Left cardiac atrium (tissue), 4 donors: ENCODE results near the gene RASSF8. TPM values are rescaled to one million over a fixed set of nuclear protein-coding genes. Genes with fewer than 3 reads are reported as not detected.

Source experiments
- ATAC-seq, 2 donors: fragments of 200-7000 bp; cut with Tn5 transposase; one replicate each; pipeline ENCODE4 v1.9.1; 2020; ENCODE audit warnings: mild to moderate bottlenecking in 2 of 2, moderate library complexity in 2 of 2
- DNase-seq: peaks from one replicate; pipeline ENCODE4 v3.0.0-alpha.2; 2020
- intact Hi-C, 2 donors: fragments of 100-400 bp; cut with DNase I; formaldehyde crosslinking; loops; one replicate each; pipeline versions ENCODE4 v1.14.1 to v1.15.1; 2022 to 2023
- total RNA-seq, 2 donors: library from RNA; stranded (reverse); fragmentation: NEBNext Ultra II Directional; extraction: Animal tissue kit (Norgen Biotek cat#: 25700); gene quantifications; one replicate each; pipeline ENCODE4 v1.2.1, GENCODE V29; 2021
- donor health status: DM: no; HTN: yes; CAD: no.
- donor health status: DM: no; HTN: yes; CAD: no; lungs with severe emphysema.
- donor health status: DM: yes; HTN: yes; CAD: no.
- donor health status: Dilated cardiomyopathy.

The RASSF8 gene
- total RNA-seq, 2 donors from 2014 or later, result 60.0 to 81.4 TPM

DNA sequence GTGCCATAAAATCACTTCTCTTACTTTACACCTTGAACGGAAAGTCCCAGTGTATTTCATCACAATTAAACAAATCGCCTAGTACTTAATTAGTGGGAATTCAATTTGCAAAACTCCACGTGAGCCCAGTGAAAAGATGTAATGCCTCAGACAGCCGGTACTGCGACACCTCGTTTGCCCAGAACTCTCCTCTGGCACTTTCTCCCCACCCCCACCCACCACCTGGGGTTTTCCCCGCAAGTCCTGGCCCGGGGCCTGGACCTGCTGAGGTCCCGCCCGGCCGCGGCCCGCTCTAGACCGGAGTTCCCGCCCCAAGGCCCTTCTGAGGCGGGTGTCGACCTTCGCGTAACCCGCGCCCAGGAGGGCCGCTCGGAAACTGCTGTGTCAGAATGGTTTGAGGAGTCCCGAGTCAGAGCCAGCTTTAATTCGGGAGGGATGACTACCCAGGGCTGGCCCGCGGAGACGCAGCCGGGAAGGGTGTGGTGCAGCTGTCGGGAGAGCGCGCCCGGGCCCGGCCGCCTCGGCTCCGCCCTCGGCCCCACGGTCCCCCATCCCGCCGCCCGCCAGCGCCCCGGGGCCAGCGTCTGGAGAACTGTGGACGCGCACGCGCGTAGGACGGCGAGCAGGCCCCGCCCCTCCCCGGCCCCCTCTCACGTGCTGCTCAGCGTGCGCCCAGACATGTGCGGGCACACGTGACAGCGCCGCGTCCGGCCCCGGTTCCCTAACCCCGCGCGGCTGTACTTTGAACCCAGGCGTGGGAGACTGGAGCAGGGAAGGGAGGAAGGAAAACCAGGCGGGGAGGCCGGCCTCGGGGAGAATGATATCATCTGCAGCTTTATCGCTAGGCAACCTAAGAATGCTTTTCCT is 155.6 kb downstream of the RASSF8 start:
- intact Hi-C loops, result no loop called here
- ATAC-seq (peak; percentile 93 to 97), DNase-seq (peak; percentile 93)

DNA sequence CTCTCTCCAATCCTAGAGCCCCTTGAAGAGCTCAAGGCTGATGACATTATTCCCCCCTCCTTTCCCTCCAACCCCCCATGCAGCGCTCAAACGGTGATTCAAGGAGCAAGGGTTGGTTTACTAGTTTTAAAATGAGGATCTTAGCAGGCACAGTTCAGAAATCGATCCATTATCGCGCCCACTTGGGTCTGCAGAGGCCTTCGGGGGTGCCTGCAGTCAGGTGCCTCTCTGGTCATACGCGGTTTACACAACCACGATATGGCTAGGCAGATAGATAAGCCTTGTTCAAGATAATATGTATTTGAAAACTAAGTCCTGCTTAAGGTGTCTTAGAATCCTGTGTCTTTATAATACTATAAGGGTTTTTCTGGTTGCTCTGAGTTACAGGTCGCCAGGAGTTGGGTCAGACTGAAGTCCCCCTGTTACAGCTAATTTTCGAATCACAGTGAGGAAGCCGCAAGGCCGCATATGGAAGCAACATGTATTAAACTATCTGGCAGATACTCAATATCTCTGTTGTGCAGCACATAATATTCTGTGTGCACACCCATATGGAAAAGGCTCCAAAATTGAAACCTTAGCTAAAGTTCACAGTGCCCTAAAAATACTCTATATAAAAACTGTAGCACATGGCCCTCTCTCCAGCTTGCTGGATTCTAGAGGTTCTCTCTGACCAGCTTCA is 156.4 kb downstream of the RASSF8 start:
- no peak for ATAC-seq
- intact Hi-C loops, result no loop called here
- DNase-seq, result no peak

DNA sequence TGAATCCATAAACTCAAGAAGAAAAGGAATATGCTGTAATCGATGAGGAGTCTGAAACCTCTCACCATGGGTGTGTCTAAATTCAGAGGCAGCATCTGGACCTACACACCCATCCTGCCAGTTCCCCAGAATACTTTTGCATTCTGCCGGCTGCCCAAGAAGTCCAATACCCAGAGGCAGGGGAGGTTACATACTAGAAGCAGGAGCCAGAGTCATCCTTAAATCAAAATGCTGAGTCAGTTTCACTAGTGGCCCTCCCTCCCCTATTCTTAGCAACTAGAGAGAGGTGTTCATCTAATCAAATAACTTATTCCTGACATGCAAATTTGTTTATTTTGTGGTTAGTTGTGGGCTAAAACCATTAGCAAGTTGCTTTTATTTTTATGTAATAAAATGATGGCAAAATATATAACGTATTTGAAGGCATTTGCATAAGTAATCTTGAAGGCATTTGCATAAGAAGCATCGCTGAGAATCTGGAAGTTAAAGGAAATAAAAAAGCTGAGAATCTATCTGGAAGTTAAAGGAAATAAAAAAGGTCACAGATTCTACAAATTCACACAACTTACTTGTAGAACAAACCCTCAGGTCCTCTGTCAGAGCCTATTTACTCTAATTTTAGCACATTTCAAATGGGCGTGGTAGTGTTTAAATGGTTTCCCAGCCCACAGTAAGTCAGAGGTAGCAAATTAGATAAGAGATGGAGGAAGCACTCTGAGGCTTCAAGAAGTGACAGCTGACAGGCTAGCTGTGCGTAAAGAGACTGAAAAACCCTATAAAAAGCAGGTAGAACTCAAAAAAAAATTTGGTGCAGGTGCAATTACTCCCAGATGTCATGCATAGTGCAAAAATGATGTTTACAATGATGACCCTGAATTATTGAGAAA is 158.6 kb downstream of the RASSF8 start:
- intact Hi-C loops, result no loop called here
- DNase-seq (no peak), ATAC-seq (no peak)

DNA sequence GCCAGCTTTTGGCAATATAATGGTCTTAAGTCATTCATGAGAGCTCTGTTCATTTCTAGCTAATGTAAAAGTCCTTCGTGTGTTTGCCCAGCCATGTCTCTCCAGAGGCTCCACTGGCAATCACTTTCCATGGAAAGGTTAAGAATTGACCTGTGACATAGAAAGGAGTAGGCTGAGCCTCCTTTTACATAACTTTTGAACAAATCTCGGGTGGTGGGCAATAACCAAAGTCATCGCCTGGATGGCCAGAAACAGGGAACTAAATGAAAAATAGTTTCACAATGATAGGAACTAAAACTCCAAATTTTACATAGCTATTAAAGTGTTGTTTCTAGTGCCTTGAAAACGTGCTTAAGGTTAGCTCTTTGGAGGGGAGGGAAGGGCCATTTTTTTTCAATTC is 159.8 kb downstream of the RASSF8 start:
- ATAC-seq (no peak), DNase-seq (no peak)
- intact Hi-C loops, result no loop called here

DNA sequence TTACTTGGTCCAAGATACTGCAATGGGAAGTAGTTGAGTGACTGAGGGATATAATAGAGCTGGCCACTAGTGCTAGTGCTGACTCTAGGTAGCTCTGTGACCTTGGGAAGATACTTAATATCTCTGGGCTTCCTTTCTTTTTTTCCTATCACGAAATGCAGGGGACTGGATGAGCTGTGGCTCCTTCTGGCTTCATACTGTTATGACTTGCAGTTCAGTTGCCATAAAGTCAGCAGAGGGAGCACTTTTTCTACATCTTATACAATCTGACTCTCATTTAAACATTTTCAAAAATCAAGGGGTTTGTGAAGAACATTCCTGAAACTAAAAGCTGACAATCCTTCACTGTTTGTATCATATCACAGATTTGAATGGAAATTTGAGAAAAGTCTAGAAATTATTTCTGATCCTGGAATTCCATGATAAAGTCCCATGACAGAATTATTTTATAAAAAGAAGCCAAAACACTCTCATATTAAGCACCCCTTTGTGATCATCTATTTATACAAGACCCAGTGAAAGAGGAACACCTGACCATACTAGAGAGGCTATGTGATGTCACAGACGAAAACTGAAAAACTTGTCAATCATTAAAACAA is 161.0 kb downstream of the RASSF8 start:
- no peak for ATAC-seq
- intact Hi-C loops, result no loop called here
- no peak for DNase-seq

DNA sequence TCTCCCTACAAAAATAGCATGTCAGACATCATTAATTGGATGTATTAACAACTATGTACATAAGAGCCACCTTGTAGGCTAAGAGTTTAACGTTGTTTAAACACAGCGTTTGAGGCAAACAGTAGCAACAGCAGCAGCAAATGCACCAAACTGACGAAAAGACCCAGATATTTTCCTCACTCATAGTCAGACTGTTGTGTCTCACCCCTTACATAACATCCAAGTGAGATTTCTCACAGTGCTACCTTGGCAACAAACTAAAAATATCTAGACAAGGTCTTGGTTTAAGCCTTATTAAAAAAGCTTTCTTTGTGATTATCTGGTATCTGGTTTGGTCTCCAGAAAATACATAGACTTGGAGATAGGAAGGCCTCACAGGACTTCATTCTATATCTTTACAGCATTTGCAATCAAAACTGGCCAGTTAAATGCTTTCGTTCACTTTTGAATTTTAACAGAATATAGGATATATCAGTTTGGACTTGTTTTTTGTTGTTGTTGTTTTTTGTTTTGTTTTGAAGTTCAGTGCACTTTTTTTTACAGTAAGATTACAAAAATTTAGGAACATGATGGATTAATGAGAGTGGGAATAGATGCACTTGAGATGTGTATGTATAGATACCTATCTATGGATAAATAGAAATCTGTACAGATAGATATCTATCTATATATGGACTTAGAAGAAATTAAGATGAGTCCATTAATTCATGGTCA is 162.2 kb downstream of the RASSF8 start:
- ATAC-seq (no peak), DNase-seq (no peak)
- intact Hi-C loops, result loop anchor here in 1 of 2 donors (5.0 kb wide), 1 partner anchor 302 kb away; no protein-coding TSS in a partner anchor

DNA sequence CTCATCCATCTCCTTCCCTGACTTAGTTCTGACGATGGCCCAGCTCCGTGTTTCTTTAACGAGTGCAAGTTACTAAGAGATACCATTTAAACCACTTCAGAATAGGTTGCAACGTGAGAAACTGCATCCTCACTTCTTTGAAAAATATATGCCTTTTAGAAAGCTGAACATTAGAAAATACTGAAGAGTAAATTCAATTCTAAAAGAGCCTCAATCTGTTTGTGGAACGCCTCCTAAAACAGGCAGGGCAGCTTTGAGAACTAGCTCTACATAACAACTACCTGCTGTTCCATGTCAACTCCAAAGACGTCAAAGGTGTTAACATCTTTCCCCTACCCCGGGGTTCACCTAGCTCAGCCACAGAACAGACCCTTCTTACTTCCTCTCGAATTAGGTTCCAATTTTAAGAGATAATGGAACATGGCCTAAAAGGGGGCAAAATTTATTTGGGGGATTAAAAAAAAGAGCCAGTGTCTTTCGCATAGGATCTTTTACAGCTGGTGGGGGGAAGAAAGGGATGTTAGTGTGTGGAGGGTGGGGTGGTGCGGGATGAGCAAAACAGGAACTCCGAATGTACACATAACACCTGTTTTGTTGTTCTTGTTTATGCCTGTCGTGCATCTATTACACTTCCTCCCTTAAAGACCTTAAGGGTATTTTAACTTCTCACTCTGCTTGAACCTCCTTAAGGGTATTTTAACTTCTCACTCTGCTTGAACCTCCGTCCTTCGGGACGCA is 163.0 kb downstream of the RASSF8 start:
- DNase-seq, result no peak
- no peak for ATAC-seq
- intact Hi-C loops, result loop anchor here in 1 of 2 donors (5.0 kb wide), 1 partner anchor 301 kb away; no protein-coding TSS in a partner anchor

DNA sequence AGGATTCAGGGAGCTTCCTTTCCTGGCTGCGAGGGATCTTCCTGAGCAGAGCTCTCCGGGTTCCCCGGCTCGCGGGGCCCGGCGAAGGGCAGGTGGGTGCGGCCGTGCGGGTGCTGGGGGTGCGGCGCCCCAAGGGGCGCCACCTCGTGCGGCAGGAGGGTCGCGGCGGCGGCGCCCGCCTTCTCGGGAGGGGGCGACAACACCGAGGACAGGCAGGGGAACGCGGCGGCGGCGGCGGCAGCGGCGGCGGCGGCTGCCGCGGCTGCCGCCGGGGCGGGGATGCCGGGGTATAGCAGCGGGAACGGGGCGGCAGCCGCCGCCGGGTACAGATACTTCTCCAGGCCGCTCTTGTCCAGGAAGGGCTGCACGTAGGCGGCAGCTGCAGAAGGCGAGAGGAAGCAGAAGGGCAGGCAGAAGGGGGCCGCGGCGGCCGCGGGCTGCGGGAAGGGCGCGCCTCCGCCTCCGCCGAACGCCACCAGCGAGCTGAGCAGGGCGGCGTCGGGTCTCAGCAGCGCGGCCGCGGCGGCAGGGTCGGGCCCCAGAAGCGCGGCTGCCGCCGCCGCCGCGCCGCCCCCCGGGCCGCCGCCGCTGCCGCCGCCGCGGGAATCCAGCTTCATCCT is 163.7 kb downstream of the RASSF8 start:
- DNase-seq, result peak; percentile 52
- no peak for ATAC-seq
- intact Hi-C loops, result loop anchor here in 1 of 2 donors (5.0 kb wide), 1 partner anchor 300 kb away; no protein-coding TSS in a partner anchor

DNA sequence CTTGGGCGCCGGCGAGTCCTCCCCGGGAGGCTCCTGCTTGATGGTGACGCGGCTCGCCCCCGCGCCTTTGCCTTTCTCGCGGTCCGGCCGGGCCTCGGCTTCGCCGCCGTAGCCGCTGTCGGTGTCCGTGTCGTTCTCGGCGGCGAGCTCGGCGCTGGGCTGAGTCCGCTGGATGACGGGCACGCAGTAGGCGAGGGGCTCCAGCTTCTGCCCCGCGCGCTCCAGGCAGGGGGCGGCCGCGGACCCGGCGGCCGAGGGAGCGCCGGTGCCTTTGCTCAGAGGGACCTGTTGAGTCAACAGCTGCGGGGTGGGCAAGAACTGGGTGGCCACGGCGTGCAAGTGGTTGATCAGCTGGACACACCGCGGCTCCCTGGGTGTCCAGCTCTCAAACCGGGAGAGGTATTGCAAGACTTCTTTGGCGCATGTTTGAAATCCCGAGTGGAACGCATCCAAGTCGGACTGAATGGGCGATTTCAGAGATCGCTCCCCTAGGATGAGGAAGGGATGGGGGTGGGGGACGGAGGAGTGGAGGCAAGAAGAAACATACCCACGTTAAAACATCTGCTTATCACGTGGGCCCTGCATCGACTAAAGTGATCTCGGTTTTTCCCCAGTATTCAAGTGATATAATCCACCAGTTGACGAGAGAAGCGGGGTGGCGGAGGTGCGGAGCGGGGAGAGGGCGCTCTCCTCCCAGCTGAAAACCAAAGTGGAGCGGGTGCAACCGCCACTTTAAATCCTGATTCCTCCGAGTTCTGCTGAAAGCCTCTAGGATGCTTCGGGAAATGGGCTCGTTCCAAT is 164.4 kb downstream of the RASSF8 start:
- ATAC-seq (peak; percentile 1 to 4), DNase-seq (peak; percentile 69)
- intact Hi-C loops, result loop anchor here in 1 of 2 donors (5.0 kb wide), 1 partner anchor 299 kb away; no protein-coding TSS in a partner anchor

DNA sequence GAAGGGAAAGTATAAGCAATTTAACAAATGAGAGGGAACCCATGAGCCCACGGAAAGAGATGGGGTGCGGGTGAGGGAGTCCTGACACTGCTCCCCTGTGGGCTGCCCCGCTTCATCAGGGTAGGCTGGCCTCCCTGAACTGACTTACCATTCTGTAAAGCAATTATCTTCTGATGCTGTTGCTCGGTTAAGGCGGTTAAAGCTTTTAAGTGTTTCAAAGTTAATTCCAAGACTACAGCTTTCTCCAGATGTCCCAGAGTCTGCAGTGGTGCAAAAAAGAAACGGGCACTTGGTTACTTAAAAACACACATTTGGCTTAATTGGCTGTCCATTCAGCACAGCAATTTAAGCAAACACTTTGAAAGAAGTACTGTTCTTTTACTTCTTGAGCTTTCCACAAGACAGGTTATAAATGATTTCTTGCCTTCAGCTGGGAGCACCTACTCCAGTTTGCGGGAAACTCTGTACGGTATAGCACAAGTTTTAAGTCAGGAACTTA is 165.0 kb downstream of the RASSF8 start:
- no peak for ATAC-seq
- no peak for DNase-seq
- intact Hi-C loops, result loop anchor here in 1 of 2 donors (5.0 kb wide), 1 partner anchor 299 kb away; no protein-coding TSS in a partner anchor

DNA sequence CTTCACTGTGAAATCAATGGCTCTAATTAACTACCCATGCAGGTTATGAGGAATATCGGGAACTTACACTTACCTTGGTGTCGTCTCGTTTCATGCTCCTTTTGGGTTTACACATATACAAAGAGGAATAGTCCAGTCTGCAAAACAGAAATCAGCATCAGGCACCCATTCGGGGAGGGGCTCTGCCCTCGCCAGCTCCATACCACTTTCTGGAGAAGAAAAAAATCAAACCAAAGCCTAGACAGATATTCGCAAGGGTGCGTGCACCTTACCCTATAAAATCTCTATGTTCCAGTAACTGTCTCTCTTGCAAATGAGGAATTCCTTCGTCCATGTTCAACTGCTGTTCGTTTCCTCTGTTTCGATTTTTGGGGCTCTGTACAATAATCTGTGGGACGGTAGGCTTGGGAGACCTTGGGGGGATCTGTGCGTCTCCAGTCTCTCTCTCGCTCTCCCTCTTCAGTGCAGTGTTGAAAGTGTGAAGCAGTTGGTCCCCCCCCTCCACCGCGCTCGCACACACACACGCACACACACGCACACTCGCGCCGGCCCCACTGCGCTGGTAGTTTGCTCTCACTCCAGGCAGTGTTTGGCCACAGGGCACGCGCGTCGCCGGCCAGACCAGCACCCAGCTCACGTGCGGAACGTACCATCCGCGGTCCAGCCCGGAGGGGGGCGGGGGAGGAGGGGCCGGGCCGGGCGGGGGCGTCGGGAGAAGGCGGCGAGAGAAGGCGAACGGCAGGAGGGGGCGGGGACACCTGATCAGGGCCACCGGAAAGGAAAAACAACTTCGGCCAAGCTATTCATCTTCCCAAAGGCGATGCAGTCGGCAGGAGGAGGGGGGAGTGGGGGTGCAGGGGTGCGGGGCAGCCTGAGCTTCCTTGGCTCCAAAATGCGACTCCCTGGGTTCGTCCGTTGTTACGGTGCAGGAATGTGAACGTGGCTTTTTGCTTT is 166.2 kb downstream of the RASSF8 start, which contains the start of gene BHLHE41:
TSS of gene BHLHE41 (minus strand) at position 592 of the 954 bp plus-strand sequence. CDS start at position 334, 258 bp downstream.
- ATAC-seq (peak; percentile 55 to 65), DNase-seq (peak; percentile 71)
- intact Hi-C loops, result loop anchor here in 1 of 2 donors (5.0 kb wide), 2 partner anchors 73 to 298 kb away; partner anchors contain the start of gene SSPN

DNA sequence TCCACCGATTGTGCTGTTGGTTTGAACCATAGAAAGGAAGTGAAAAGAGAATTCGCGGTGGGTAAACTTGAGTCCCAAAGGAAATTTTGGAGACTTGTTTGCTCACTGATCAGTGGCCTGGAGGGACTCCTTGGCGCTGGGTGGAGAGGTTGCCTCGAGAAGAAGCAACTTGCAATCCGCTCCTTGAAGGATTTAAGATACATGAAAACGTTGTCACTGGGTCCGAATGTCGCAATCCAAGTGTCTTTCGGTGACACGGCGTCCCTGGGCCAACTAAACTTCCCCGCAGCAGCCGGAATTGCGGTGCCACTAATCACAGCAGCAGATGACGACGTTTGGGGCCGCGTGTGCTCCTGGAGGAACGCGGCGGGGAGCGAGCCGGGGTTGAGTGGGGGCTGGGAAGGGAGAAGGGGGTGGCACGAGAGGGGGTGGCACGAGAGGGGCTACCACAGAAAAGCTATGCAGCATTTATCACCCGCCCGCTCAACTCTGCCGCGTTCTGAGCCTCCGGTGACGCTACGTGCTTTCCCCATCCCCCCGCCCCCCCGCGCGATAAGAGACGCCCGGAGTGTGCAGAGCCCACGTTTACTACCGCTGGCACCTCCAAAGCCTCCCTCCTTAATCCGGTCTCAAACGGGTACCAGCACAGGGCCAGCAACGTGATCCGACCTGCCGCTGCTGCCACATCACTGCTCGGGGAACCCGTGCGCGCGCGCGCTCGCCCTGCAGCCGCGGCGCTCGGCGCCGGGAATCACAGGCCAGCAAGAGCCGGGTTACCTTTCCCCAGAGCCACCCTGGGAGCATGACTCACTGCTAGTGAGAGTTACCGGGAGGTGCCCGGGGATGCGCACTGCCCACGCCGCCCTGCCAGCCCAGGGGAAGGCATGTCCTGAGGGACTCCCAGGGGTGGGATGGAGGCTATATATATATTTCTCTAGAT is 167.2 kb downstream of the RASSF8 start:
- ATAC-seq (peak; percentile 62 to 84), DNase-seq (peak; percentile 83)
- intact Hi-C loops, result loop anchor here in 1 of 2 donors (5.0 kb wide), 1 partner anchor 72 kb away; the partner anchor contains the start of gene SSPN
